GM20431 (cell line): Measurements from ENCODE around the gene TNFRSF1B.

Source experiments
- in situ Hi-C: fragments of 300-500 bp; cut with MseI, MboI; formaldehyde crosslinking; loops from one replicate; pipeline ENCODE4 v1.15.0; 2020; ENCODE audit warnings: low sequenced_read_pairs; ENCODE audit not compliant: unreplicated experiment

Gene TNFRSF1B

DNA sequence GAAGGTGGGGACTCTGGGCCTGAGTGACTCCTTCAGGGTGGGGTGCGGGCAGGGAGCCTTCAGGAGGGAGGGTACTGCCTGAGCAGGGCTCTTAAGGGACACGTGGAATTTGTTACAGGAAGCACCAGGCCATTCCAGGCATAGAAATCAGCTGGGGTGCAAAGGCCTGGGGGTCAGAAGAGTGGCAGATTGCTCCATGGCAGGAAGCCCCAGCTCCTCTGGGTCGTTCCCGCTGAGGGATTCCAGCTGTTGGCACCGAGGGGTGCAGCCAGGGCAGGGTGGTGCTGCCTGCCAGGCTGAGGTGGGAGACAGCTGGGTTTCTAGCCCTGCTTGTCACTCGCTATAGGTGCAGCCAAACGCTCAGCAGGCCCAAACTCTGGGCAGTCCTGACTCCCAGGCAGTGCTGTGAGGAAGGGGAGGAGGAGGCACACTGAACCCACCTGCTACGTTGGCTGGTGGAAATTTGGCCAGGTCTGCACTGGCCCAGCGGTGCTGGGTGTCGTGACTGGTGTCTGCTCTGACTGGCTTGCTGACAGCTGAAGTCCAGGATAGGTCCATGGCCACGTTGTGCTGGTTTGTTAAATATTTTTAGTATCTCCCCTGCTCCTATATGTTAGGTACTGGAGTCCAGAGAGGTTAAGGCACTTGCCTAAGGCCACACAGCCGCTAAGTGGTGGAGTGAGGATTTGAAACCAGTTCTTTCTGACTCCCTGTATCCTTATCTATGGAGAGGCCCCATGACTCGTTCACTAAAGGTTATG is 19.3 kb downstream of the TNFRSF1B start:
- in situ Hi-C loops: no loop called here

DNA sequence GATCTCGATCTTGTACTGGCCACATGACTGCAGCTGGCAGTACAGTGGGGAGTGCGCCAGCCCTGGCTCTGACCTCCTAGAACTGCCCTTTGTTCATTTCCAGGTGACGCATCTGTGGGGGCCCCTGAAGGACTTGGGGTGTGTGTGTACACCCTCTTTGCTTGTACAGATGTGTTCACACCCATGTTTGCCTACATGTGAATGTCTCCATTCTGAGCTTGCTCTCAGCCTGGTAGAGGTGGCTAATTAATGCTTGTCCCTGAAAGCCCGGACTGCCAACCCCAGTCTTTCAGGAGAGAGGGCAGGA is 19.8 kb downstream of the TNFRSF1B start:
- in situ Hi-C loops: no loop called here

DNA sequence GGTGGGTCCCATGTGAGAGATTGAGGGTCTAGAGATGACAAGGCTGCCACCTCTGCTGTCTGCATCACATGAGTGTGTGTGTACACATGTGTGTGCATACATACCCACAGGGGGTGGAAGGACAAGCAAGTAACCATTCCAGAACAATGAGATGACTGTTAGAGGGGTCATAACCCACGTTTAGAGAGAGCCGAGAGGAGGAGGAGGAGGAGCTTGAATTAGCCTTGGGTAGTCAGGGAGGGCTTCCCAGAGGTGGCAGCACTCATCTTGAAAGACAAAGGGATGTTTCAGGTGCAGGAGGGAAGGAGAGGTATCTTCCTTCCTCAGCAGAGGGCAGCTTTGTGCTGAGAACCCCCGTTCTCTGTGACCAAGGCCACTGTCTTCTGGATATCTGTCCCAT is 21.3 kb downstream of the TNFRSF1B start:
- in situ Hi-C loops: no loop called here

DNA sequence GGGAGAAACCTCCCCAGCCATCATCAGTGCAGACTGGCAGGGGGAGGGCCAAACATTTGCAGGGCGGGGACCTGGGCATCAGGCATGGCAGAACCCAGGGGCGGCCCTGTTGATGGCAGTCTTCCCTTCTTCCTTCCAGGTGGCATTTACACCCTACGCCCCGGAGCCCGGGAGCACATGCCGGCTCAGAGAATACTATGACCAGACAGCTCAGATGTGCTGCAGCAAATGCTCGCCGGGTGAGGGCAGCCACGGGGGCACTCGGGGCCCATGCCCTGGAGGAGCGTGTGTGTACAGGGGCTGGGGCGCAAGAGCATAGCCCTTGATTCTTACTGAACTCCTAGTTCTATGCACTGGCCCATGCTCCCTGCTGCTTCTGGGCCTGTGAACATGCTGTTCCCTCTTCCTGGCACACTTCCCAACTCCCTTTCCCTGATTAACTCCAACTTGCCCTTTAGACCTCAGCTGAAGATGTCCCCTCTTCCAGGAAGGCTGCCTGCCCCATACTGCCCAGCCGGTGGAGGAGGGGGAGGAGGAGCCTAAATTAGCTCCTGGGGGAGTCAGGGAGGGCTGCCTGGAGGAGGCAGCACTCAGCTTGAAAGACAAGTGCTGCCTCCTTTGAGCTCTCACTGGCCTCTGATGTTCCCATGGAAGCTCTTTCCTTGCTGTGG is 22.0 kb downstream of the TNFRSF1B start:
- in situ Hi-C loops: no loop called here

DNA sequence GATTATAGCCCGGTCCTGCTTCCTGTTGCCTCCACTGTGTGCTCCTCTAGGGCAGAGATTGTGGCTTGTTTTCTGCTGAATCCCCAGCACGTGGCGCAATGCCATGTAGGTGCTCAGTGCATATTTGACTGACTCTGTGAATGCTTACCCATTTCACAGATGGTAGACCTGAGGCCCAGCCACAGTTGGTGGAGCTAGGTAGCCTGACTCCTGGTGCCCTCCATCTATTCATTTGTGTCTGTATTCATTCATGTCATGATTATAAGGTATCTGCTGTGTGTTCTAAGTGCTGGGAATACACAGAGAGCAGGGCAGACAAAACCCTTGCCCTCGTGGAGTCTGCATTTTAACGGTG is 22.5 kb downstream of the TNFRSF1B start:
- in situ Hi-C loops: no loop called here

DNA sequence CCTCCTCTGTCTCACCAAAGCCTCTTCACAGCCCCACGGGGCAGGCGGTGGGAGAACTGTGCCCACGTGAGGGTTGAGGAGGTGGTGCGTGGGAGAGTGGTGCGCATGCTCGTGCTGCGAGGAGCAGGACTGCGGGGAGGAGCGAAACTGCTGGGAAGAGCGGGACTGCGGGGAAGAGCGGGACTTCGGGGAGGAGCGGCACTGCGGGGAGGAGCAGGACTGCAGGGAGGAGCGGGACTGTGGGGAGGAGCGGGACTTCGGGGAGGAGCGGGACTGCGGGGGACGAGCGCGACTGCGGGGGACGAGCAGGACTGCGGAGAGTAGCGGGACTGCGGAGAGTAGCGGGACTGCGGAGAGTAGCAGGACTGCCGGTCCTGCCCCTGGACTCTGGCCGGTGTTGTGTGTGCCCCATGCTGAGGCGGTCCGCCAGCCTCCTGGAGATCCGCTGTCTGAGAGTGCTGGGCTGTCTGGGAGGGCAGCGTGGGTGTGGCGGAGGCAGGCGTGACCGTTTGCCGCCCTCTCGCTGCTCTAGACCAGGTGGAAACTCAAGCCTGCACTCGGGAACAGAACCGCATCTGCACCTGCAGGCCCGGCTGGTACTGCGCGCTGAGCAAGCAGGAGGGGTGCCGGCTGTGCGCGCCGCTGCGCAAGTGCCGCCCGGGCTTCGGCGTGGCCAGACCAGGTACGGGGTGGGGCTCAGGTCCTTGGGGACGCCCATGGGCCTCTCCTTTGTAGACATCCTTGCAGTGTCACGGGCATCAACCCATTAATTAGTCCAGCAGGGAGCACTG is 24.6 kb downstream of the TNFRSF1B start:
- in situ Hi-C loops: no loop called here

DNA sequence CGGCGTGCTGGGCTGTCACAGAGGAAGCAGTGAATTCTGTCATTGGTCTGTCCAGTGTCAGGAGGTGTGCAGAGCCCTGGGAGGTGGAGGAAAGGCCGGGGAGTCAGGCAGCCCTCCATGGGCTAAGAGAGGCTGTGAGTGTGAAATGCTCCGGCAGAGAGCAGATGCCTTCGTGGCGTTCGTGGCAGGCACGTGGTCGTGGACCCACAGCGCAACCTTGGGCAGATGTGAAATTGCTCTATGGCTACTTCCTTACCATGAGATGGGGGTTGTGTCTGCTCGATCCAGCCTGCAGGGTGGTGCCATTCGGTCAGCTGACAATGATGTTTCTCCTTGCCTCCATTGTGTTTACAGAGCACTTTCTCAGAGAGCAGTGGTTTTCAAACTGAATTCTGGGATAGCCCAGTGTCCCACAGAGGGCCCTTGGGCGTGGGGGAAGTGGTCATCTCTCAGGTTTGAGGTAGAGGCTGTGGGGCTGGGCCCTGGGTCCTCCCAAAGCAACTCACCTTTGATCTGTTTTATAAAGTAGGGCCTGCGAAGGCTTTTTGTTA is 27.9 kb downstream of the TNFRSF1B start:
- in situ Hi-C loops: no loop called here

DNA sequence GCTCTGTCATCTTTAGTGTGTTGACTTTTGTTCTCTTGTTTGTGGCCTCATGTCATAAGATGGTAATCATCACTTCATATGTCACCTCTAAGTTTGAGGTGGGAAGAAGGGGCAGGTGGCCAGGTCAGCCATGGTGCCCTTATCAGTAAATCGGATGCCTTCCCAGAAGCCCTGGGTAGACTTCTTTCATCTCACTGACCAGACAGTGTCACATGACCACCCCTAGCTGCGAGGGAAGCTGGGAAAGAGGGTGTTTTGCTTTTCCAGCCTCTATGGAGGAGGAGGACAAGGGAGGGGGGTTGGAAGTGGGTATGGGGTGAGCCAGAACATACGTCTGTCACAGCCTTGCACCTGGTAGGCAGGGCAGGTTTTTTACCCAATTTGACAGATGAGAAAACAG is 28.6 kb downstream of the TNFRSF1B start:
- in situ Hi-C loops: no loop called here

DNA sequence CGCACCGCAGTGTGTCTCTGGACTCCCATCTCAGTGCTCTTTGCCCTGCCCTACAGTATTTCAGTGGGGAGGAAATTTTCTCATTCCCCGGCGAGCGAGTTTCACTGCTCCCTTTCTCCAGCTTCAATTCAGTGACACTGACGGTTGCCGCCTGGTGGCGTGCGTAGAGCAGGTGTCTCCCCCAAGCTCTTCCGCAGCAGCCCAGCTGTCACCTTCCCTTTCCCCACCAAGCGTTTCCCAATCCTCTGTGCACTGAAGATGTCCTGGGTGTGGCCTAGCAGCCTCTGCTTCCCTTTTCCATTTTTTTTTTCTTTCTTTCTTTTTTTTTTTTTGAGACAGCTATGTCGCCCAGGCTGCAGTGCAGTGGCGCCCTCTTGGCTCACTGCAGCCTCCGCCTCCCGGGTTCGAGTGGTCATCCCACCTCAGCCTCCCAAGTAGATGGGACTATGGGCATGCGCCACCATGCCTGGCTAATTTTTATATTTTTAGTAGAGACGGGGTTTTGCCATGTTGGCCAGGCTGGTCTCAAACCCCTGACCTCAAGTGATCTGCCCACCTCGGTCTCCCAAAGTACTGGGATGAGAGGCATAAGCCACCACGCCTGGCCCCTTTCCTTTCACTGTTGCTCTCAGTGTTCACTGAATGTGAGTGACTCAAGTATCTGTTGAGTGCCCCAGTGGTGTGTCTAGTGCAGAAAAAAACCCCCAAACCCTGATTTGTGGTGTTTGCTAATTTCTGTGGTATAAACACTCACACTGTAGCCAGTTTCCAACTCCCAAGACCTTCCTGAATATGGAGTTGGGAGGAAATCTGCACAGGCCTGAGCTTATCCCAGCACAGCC is 30.1 kb downstream of the TNFRSF1B start:
- in situ Hi-C loops: no loop called here

DNA sequence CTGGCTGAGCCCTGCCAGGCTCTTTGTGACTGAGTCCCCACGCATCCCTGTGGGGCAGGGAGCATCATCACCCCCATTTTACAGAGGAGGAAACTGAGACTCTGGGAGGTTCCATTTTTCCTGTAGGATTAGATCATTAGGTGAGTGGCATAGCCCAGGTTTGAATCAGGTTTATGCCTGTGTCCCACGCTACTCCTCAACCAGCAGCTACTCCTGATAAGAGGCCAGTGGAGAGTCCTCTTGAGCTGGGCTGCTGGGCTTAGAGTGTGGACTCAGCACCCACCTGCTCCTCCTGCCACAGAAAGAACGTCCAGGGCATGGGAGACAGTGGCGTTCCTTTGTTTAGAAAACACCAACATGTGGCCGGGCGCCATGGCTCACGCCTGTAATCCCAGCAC is 30.7 kb downstream of the TNFRSF1B start:
- in situ Hi-C loops: no loop called here

DNA sequence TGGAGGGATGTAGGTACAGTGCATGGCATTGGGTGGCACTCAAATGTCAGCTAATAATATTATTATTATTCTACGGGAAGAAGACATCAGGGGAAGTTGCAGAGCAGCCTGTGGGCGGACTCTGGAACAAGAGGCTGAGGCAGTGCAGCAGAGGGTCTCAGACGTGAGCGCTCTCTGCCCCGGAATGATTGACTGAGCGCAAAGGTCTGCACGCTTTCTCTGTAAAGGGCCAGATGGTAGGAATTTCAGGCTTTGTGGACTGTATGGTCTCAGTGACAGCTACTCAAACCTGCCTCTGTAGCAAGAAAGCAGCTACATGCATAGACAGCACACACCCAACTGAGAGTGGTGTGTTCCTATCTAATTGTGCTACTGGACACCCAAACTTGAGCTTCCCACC is 33.4 kb downstream of the TNFRSF1B start:
- in situ Hi-C loops: no loop called here

DNA sequence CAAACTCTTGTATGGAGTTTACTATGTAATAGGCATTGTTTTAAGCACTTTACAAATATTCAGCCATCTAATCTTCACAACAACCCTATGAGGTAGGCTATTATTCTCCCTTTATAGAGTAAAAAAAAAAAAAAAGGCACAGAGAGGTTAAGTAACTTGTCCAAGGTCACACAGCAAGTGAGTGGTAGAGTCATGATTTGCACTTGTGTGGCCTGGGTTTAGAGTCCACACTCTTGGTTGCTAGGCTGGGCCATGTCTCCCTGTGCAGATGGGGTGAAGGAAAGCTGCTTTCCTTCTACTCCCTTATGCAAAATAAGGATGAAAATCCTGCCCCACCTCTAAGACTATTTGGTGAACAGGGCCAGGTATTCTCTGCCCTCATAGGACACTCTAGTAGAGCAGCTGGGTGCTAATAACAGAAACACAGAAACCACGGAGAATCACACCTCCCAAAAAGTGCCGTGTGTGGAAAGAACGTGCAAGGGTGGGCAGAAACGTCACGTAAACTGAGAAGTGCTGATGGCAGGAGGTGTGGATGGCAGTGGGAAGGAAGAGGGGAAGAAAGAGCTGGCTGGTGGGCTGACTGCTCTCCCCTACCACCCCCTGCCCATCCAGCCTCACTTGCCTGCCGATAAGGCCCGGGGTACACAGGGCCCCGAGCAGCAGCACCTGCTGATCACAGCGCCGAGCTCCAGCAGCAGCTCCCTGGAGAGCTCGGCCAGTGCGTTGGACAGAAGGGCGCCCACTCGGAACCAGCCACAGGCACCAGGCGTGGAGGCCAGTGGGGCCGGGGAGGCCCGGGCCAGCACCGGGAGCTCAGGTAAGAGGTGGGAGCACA is 34.8 kb downstream of the TNFRSF1B start:
- in situ Hi-C loops: no loop called here

DNA sequence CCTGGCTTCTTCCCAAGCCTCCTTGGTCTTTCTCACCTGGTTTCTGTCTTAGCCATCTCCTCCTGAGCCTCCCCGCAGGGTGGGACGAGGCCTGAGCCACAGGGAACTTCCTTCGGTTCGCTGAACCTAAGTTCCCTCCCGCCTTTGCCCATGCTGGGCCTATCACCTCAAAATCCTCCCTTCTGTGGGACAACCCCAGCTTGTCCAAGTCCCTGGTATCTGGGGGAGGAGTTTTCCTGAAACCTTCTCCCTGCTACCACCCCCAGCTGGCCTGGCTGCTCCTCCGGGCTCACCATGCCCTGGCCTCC is 35.4 kb downstream of the TNFRSF1B start:
- in situ Hi-C loops: no loop called here

DNA sequence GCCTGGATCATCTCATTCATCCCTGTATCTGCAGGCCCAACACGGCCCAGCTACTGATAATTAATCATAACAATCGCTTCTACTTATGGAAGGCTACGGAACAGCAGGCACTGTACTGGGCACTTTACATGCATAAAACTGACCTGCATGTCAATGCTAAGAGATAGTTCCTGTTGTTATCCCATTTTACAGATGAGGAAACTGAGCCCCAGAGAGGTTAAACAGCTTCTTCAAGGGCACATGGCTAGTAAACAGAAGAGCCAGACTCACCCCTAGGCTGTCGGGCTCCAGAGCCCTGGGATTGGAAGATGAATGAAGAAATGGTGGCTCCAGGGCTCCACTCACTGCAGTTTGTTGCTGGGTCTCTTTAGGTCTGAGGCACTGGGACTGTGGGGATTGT is 35.8 kb downstream of the TNFRSF1B start:
- in situ Hi-C loops: no loop called here

DNA sequence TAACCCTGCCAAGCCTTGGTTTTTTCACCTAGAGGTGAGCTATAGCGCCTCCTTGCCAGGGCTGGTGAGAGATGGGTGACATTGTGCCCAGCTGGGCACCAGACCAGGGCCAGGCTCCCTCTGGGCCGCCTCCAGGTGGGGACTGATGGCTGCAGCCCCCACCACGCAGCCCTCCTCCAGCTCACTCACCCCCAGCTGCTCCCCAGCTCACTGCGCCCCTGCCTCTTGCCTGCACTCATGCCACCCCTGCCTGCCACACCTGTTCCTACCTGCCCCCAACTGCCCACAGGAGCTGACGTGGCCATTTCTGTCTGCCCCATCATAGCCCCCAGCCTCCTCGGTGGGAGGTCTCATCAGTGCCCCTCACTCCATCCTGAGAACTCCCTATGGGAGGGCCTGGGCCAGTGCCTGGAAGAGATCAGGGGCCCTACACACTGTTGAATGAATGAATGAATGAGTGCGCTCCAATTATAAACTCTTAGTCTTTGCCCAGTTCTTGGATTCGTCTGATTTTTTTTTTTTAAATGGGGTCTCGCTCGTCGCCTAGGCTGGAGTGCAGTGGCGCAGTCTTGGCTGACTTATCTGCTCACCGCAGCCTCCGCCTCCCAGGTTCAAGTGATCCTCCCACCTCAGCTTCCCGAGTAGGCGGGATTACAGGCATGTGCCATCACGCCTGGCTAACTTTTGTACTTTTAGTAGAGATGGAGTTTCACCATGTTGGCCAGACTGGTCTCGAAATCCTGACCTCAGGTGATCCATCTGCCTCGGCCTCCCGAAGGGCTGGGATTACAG is 36.6 kb downstream of the TNFRSF1B start:
- in situ Hi-C loops: no loop called here

DNA sequence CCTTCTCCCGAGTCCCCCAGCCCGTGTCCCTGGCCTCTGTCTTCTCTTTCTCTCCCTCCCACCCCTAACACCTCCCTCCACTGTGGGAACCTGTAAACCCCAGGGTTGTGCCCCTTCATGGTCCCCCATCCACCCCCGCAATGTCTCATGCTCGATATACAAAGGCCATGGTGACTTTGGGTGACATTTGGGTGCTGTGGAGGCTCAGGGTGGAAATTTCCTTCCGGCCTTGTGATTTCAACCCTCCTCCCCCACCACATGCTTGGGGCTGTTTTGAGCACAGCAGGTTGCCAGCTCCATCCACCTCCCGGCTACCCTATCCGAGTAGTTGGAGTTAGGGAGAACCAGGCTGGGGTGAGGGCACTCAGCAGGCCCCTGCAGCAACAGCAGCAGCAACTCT is 37.3 kb downstream of the TNFRSF1B start:
- in situ Hi-C loops: no loop called here

DNA sequence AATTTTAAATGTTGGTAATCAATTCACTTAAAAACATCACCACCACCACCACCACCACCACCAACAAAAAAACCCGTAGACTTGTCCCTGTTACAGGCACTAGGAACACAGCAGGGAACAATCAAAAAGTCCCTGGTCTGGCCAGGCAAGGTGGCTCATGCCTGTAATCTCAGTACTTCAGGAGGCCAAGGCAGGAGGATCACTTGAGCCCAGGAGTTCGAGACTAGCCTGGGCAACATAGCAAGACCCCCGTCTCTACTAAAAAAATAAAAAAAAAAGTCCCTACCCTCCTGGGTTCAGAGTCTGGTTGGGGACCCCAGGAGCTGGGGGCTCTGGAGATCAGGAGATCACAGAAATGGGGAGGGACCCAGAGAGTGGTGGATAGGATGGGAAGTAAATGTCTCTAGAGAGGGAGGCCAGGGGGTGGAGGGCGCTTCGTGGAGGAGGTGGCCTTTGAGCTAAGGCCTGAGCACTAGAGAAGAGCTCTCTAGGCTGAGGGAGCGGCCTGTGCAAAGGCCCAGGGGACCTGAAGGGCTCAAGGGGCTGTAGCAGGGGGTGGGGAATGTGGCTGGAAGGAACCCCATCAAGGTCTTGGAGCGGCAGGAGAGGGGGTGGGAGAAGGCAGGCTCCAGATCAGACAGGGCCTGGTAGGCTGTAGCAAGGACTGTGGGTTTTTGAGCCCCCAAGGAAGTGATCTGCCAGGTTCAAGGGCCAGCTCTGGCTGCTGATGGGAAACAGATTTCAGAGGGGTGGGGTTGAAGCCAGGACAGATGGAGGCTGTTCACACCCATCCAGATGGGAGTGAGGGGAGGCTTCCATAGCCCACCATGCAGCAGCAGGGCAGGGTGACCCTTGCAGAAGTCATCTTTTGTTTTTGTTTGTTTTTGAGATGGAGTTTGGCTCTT is 38.2 kb downstream of the TNFRSF1B start:
- in situ Hi-C loops: loop anchor here (5.0 kb wide), 1 partner anchor 83 kb away; no protein-coding TSS in a partner anchor

DNA sequence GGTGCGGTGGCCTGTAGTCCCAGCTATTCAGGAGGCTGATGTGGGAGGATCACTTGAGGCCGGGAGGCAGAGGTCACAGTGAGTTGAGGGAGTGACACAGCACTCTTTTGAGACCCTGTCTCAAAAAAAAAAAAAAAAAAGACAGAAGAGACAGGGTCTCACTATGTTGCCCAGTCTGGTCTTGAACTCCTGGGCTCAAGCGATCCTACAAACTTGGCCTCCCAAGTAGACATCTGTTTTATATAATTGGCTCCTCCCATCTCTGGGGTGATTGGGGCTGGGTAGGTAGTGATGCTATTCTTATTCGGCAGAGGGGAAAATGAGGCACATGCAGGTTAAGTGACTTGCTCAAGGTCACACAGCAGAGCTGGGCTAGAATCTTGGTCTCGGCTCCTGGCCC is 39.4 kb downstream of the TNFRSF1B start:
- in situ Hi-C loops: loop anchor here (5.0 kb wide), 1 partner anchor 84 kb away; no protein-coding TSS in a partner anchor
